Pericardium fibroblast (primary cell): Measurements from ENCODE around the gene KRTAP12-1. TPM values are rescaled to one million over a fixed set of nuclear protein-coding genes. Genes with fewer than 3 reads are reported as not detected.

Experiments used
- total RNA-seq: library from RNA; depleted of rRNA; stranded (reverse); fragments of >200 nt; gene quantifications from 2 replicates; pipeline ENCODE4 v1.2.3, GENCODE V29; 2015

Gene KRTAP12-1
- total RNA-seq, result not detected in 2 replicates

GRCh38 chr21:44681861-44682579 is at the start of gene KRTAP12-1:
KRTAP12-1 (minus strand) TSS chr21:44682163; CDS start chr21:44682123, 40 bp downstream.

GRCh38 chr21:44711327-44712202 is 29.6 kb upstream of the KRTAP12-1 start, which contains the start of gene TSPEAR:
TSPEAR (minus strand) TSS chr21:44711572; CDS start chr21:44711514, 58 bp downstream.

GRCh38 chr21:44697172-44697810 is 15.3 kb upstream of the KRTAP12-1 start, which contains the start of gene KRTAP10-12:
KRTAP10-12 (plus strand) TSS chr21:44697172; CDS start chr21:44697202, 30 bp downstream.

GRCh38 chr21:44666401-44667320 is 15.3 kb downstream of the KRTAP12-1 start, which contains the start of gene KRTAP12-2:
KRTAP12-2 (minus strand) TSS chr21:44666927; CDS start chr21:44666886, 41 bp downstream.

GRCh38 chr21:44657635-44658540 is 24.1 kb downstream of the KRTAP12-1 start, which contains the start of gene KRTAP12-3:
KRTAP12-3 (plus strand) TSS chr21:44657932; CDS start chr21:44657980, 48 bp downstream.

GRCh38 chr21:44654576-44655175 is 27.3 kb downstream of the KRTAP12-1 start, which contains the start of gene KRTAP12-4:
KRTAP12-4 (minus strand) TSS chr21:44654659; CDS start chr21:44654614, 45 bp downstream.

GRCh38 chr21:44646366-44647221 is 35.4 kb downstream of the KRTAP12-1 start, which contains the start of gene KRTAP10-11:
KRTAP10-11 (plus strand) TSS chr21:44646414; CDS start chr21:44646459, 45 bp downstream.

GRCh38 chr21:44637018-44637850 is 44.7 kb downstream of the KRTAP12-1 start, which contains the start of gene KRTAP10-10:
KRTAP10-10 (plus strand) TSS chr21:44637356; CDS start chr21:44637418, 62 bp downstream.

Other genes with a start within 250 kb of the KRTAP12-1 start
- 3.0 and 3.5 TPM in 2 replicates for gene LRRC3, start 226.7 kb downstream of the KRTAP12-1 start, total RNA-seq
- gene KRTAP10-1, start 142.0 kb downstream of the KRTAP12-1 start, total RNA-seq, result not detected in 2 replicates
- gene KRTAP10-2, start 130.7 kb downstream of the KRTAP12-1 start, total RNA-seq, result not detected in 2 replicates
- not detected in 2 replicates for gene KRTAP10-3, start 123.4 kb downstream of the KRTAP12-1 start, total RNA-seq
- not detected in 2 replicates for gene KRTAP10-4, start 108.4 kb downstream of the KRTAP12-1 start, total RNA-seq
- gene KRTAP10-5, start 101.6 kb downstream of the KRTAP12-1 start, total RNA-seq, result not detected in 2 replicates
- gene KRTAP10-6, start 89.7 kb downstream of the KRTAP12-1 start, total RNA-seq, result not detected in 2 replicates
- gene KRTAP10-7, start 81.6 kb downstream of the KRTAP12-1 start, total RNA-seq, result not detected in 2 replicates
- not detected in 2 replicates for gene KRTAP10-8, start 70.1 kb downstream of the KRTAP12-1 start, total RNA-seq
- not detected in 2 replicates for gene KRTAP10-9, start 55.1 kb downstream of the KRTAP12-1 start, total RNA-seq
- not detected in 2 replicates for gene KRTAP10-10, start 44.8 kb downstream of the KRTAP12-1 start, total RNA-seq
- not detected in 2 replicates for gene KRTAP10-11, start 35.7 kb downstream of the KRTAP12-1 start, total RNA-seq
- not detected in 2 replicates for gene KRTAP12-4, start 27.5 kb downstream of the KRTAP12-1 start, total RNA-seq
- not detected in 2 replicates for gene KRTAP12-3, start 24.2 kb downstream of the KRTAP12-1 start, total RNA-seq
- not detected in 2 replicates for gene KRTAP12-2, start 15.2 kb downstream of the KRTAP12-1 start, total RNA-seq
- gene KRTAP10-12, start 15.0 kb upstream of the KRTAP12-1 start, total RNA-seq, result not detected in 2 replicates
- gene TSPEAR, start 29.4 kb upstream of the KRTAP12-1 start, total RNA-seq, result not detected in 2 replicates
- gene UBE2G2, start 119.7 kb upstream of the KRTAP12-1 start, total RNA-seq, result 35.5 and 37.3 TPM in 2 replicates
- 54.7 and 66.2 TPM in 2 replicates for gene SUMO3, start 135.9 kb upstream of the KRTAP12-1 start, total RNA-seq
- 276 and 321 TPM in 2 replicates for gene PTTG1IP, start 191.5 kb upstream of the KRTAP12-1 start, total RNA-seq
- 0.12 and 4.3 TPM in 2 replicates for gene ITGB2, start 238.7 kb upstream of the KRTAP12-1 start, total RNA-seq